ENCODE results near the gene CDH5.

- TF ChIP-seq CTCF (conservative IDR thresholded peaks at IDR 0.05) = no peak
- no peak for TF ChIP-seq EZH2 (IDR thresholded peaks at IDR 0.05; ENCODE audit: low read depth)
These were observed 40.6 kb upstream of the CDH5 start for GRCh38 chr16:66325717-66326376.
